ENCODE measurements around the gene RPL31. TPM values are rescaled to one million over a fixed set of nuclear protein-coding genes. Genes with fewer than 3 reads are reported as not detected.

RPL31 gene
- total RNA-seq, 2 donors from 2014 or later = 797 to 1,305 TPM

DNA sequence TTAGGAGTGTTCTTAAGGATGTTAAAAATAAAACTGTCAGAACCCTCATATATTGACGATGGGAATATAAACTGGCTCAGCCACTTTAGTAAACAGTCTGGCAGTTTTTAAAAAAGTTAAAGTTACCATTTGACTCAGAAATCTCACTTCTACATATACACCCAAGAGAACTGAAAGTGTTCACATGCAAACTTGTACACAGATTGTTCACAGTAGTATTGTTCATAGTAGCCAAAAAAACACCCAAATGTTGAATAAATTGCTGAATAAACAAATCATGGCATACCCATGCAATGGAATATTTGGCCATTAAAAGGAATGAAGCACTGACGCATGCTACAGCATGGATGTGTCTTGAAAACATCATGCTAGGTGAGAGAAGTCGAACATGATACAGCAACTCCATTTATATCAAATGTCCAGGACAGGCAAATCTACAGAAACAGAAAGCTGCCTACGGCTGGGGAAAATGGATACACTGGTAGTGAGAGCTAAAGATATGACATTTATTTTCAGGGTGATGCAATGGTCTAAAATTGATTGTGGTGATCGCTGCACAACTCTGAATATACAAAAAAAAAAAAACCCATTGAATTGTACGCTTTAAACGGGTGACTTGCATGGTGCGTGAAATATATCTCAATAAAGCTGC lies 10.1 kb downstream of the RPL31 start:
- Histone ChIP-seq H3K36me3 (no peaks in the 10 kb centered on the region), H3K4me1 (replicated peaks) (peaks cover 2% of the 10 kb centered on the region), H3K27me3 (replicated peaks; ENCODE audit: insufficient read depth) (no peaks in the 10 kb centered on the region), H3K9me3 (no peaks in the 10 kb centered on the region), H3K27ac (no peak overlapping the region), H3K4me3 (no peak overlapping the region)
- intact Hi-C loops (cut with DNase I) = loop anchor here (1.0 kb wide), 1 partner anchor 142 kb away; no protein-coding TSS in a partner anchor
- WGBS = 55% methylated on average over 8 of the region's 8 CpGs
- no peak for TF ChIP-seq CTCF (IDR thresholded peaks at IDR 0.05)
- TF ChIP-seq POLR2AphosphoS5 (IDR thresholded peaks at IDR 0.05) = no peak
- no peak for TF ChIP-seq POLR2A (IDR thresholded peaks at IDR 0.05)
- no peak for DNase-seq (ENCODE audit: low spot score)

DNA sequence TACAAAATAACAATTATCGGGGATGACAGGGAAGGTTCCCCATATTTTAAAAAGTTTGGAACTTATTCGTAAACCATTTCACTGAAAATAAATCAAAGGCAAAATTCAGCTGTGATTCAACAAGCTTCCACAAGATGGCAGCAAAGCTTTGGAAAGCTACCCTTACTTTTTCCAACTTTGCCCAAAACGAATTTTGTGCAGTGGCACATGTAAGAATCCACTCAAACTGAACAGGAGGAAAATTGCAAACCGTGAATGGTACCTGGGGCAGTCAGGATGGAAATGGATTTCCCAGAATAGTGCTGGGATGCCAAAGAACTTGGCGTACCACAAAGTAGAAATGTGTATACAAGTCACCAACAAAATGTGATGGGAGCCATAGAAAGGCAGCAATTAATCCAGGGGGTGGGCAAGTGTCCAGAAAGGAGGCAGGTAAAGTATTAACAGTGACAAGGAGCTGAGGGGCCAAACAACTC lies 10.7 kb downstream of the RPL31 start:
- Histone ChIP-seq H3K27me3 (replicated peaks; ENCODE audit: insufficient read depth) (no peaks in the 10 kb centered on the region), H3K27ac (no peak overlapping the region), H3K9me3 (no peaks in the 10 kb centered on the region), H3K4me3 (no peak overlapping the region), H3K4me1 (replicated peaks) (peaks cover 1% of the 10 kb centered on the region), H3K36me3 (no peaks in the 10 kb centered on the region)
- WGBS = 31% methylated on average over 5 of the region's 5 CpGs
- TF ChIP-seq POLR2A (IDR thresholded peaks at IDR 0.05) (no peak), CTCF (IDR thresholded peaks at IDR 0.05) (peak; percentile 68 to 89 (median 82)), POLR2AphosphoS5 (IDR thresholded peaks at IDR 0.05) (peak; percentile 45)
- peak; percentile 33 for DNase-seq (ENCODE audit: low spot score)
- intact Hi-C loops (cut with DNase I) = loop anchor here (1.0 kb wide), 1 partner anchor 142 kb away; no protein-coding TSS in a partner anchor

- H3K36me3 ChIP-seq = no peaks in the 10 kb centered on the region
- WGBS = 93% methylated on average over 6 of the region's 6 CpGs
- intact Hi-C loops (cut with DNase I) = no loop called here
These were observed 12.3 kb downstream of the RPL31 start for GRCh38 chr2:101014264-101014857.

GRCh38 chr2:101017371-101017770 lies 15.3 kb downstream of the RPL31 start:
- intact Hi-C loops (cut with DNase I) = no loop called here
- no peaks in the 10 kb centered on the region for H3K27me3 ChIP-seq (replicated peaks; ENCODE audit: insufficient read depth)
- TF ChIP-seq CTCF (IDR thresholded peaks at IDR 0.05) = no peak
- TF ChIP-seq POLR2AphosphoS5 (IDR thresholded peaks at IDR 0.05) = no peak
- TF ChIP-seq POLR2A (IDR thresholded peaks at IDR 0.05) = no peak
- no peak for DNase-seq (ENCODE audit: low spot score)
- peaks cover 0 to 6% of the 10 kb centered on the region in 2 donors for H3K36me3 ChIP-seq
- H3K27ac ChIP-seq = no peak overlapping the region
- WGBS = 76% methylated on average over 3 of the region's 3 CpGs
- H3K4me3 ChIP-seq = no peak overlapping the region
- H3K9me3 ChIP-seq = no peaks in the 10 kb centered on the region
- no peaks in the 10 kb centered on the region for H3K4me1 ChIP-seq (replicated peaks)

More at GRCh38 chr2:101014264-101014857, 12.3 kb downstream of the RPL31 start:
- H3K4me1 ChIP-seq (replicated peaks) = no peaks in the 10 kb centered on the region
- H3K27me3 ChIP-seq (replicated peaks; ENCODE audit: insufficient read depth) = no peaks in the 10 kb centered on the region
- DNase-seq (ENCODE audit: low spot score) = no peak
- H3K9me3 ChIP-seq = no peaks in the 10 kb centered on the region
- H3K27ac ChIP-seq = no peak overlapping the region
- no peak overlapping the region for H3K4me3 ChIP-seq
- no peak for TF ChIP-seq POLR2A (IDR thresholded peaks at IDR 0.05)
- no peak for TF ChIP-seq CTCF (IDR thresholded peaks at IDR 0.05)
- TF ChIP-seq POLR2AphosphoS5 (IDR thresholded peaks at IDR 0.05) = no peak
